Memory B cell (primary cell): ENCODE measurements around the gene ANKRD40.

Experiments used
- ATAC-seq: fragments of 150-1000 bp; cut with Tn5 transposase; 2 replicates; pipeline ENCODE4 v1.10.0; 2021; ENCODE audit warnings: low read depth, mild to moderate bottlenecking, moderate library complexity
- DNase-seq, 2 donors: peaks; one replicate each; pipeline ENCODE4 v3.0.0; 2022; ENCODE audit warnings: low spot score in 2 of 2
- H3K27ac Mint-ChIP-seq: one replicate; pipeline ENCODE4 v1.8.0; 2022; ENCODE audit warnings: mild to moderate bottlenecking, moderate library complexity, mixed read lengths
- H3K27me3 Mint-ChIP-seq: one replicate; pipeline ENCODE4 v1.8.0; 2022; ENCODE audit warnings: mixed read lengths
- H3K36me3 Mint-ChIP-seq: one replicate; pipeline ENCODE4 v1.8.0; 2022; ENCODE audit warnings: mild to moderate bottlenecking, mixed read lengths
- H3K4me1 Mint-ChIP-seq: one replicate; pipeline ENCODE4 v1.8.0; 2022; ENCODE audit warnings: mixed read lengths
- H3K4me3 Mint-ChIP-seq: one replicate; pipeline ENCODE4 v1.8.0; 2022; ENCODE audit warnings: mild to moderate bottlenecking, moderate library complexity, mixed read lengths
- H3K9me3 Mint-ChIP-seq: one replicate; pipeline ENCODE4 v1.8.0; 2022; ENCODE audit warnings: mixed read lengths

The ANKRD40 gene

GRCh38 chr17:50676065-50676975 lies 31.4 kb downstream of the ANKRD40 start:
- no peaks in the 10 kb centered on the region for H3K9me3 Mint-ChIP-seq
- H3K4me3 Mint-ChIP-seq, result no peak overlapping the region
- no peak for ATAC-seq
- H3K36me3 Mint-ChIP-seq, result no peaks in the 10 kb centered on the region
- H3K4me1 Mint-ChIP-seq, result peaks cover 3% of the 10 kb centered on the region
- peaks cover 19% of the 10 kb centered on the region for H3K27me3 Mint-ChIP-seq
- H3K27ac Mint-ChIP-seq, result no peak overlapping the region
- no peak for DNase-seq

GRCh38 chr17:50675627-50676026 lies 32.1 kb downstream of the ANKRD40 start:
- Mint-ChIP-seq H3K27me3 (peaks cover 16% of the 10 kb centered on the region), H3K9me3 (no peaks in the 10 kb centered on the region), H3K27ac (no peak overlapping the region), H3K4me3 (no peak overlapping the region), H3K36me3 (no peaks in the 10 kb centered on the region), H3K4me1 (no peaks in the 10 kb centered on the region)
- ATAC-seq (no peak), DNase-seq (no peak)

- Mint-ChIP-seq H3K36me3 (no peaks in the 10 kb centered on the region), H3K27ac (no peak overlapping the region), H3K4me3 (no peak overlapping the region), H3K4me1 (no peaks in the 10 kb centered on the region), H3K9me3 (no peaks in the 10 kb centered on the region), H3K27me3 (peaks cover 13% of the 10 kb centered on the region)
- DNase-seq, result no peak
- ATAC-seq, result no peak
These were observed 32.5 kb downstream of the ANKRD40 start for GRCh38 chr17:50675190-50675589.

DNA sequence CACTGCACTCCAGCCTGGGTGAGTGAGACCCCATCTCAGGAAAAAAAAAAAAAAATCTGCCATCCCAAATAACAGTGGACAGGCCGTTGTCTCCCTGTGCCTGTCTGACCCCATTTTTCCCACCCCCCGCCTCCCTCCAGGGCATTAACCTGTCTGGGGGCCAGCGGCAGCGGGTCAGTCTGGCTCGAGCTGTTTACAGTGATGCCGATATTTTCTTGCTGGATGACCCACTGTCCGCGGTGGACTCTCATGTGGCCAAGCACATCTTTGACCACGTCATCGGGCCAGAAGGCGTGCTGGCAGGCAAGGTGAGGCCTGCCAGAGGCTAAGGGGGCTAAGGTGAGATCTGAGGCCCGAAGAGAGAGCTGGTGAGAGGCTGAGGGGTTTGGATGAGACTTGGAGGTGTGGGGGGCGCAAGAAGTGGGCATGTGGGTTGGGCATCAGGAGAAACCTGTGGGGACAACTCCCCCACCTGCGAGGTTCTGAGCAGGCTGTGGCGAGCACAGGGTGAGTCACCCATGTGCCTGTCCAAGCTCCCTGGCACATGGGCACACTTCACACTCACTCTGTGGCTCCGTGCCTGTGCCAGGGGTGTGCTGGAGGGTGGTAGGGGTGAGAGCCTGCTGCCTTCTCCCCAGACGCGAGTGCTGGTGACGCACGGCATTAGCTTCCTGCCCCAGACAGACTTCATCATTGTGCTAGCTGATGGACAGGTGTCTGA lies 34.7 kb downstream of the ANKRD40 start:
- Mint-ChIP-seq H3K4me1 (no peaks in the 10 kb centered on the region), H3K27ac (no peak overlapping the region)
- ATAC-seq, result no peak

GRCh38 chr17:50672071-50672470 lies 35.6 kb downstream of the ANKRD40 start:
- ATAC-seq, result no peak
- Mint-ChIP-seq H3K4me3 (no peak overlapping the region), H3K9me3 (no peaks in the 10 kb centered on the region), H3K36me3 (no peaks in the 10 kb centered on the region), H3K27ac (no peak overlapping the region), H3K27me3 (peaks cover 6% of the 10 kb centered on the region), H3K4me1 (no peaks in the 10 kb centered on the region)
- DNase-seq, result no peak

More for the DNA sequence above, 34.7 kb downstream of the ANKRD40 start:
- H3K36me3 Mint-ChIP-seq, result no peaks in the 10 kb centered on the region
- no peak overlapping the region for H3K4me3 Mint-ChIP-seq
- no peak for DNase-seq
- peaks cover 7% of the 10 kb centered on the region for H3K27me3 Mint-ChIP-seq
- H3K9me3 Mint-ChIP-seq, result no peaks in the 10 kb centered on the region

GRCh38 chr17:50668838-50669581 lies 38.7 kb downstream of the ANKRD40 start:
- DNase-seq (no peak), ATAC-seq (no peak)
- H3K4me1 Mint-ChIP-seq, result no peaks in the 10 kb centered on the region
- H3K9me3 Mint-ChIP-seq, result no peaks in the 10 kb centered on the region
- H3K27ac Mint-ChIP-seq, result no peak overlapping the region
- peaks cover 4% of the 10 kb centered on the region for H3K27me3 Mint-ChIP-seq
- no peak overlapping the region for H3K4me3 Mint-ChIP-seq
- no peaks in the 10 kb centered on the region for H3K36me3 Mint-ChIP-seq

DNA sequence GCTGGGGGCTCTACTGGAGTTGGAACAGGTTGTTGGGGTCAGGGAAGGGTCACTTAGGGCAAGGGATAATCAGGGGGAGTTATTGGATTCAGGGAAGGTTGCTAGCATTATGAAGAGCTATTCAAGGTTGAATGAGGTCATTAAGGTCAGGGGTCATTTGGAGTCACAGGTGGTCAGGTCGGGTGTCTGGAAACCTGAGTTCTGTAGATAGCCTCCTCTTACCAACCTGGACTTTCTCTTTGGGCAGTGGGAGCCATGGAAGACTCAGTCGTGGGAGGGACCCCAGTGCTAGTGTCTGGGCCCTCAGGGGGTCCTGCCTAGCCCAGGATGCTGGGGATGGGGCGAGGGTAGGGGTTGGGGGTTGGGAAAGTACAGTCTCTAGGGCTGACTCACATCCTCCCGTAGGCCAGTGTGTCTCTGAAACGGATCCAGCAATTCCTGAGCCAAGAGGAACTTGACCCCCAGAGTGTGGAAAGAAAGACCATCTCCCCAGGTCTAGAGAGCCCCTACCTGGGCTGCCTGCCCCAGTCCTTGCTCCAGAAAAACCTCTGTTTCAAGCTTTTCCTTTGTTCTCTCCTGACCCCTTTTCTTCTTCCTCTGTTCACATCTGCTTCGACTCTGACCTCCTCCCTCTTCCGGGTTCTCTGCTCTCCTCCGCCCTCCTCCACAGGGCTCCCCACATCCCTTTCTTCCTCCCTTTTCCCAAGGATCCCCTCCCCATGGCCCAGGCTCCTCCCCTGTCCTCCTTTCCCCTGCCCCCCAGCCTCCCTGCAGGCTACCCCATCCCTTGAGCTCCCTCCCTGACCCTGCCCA lies 39.5 kb downstream of the ANKRD40 start:
- Mint-ChIP-seq H3K36me3 (no peaks in the 10 kb centered on the region), H3K9me3 (no peaks in the 10 kb centered on the region), H3K4me1 (no peaks in the 10 kb centered on the region), H3K27ac (no peak overlapping the region), H3K27me3 (peaks cover 5% of the 10 kb centered on the region), H3K4me3 (no peak overlapping the region)
- ATAC-seq (no peak), DNase-seq (no peak)

DNA sequence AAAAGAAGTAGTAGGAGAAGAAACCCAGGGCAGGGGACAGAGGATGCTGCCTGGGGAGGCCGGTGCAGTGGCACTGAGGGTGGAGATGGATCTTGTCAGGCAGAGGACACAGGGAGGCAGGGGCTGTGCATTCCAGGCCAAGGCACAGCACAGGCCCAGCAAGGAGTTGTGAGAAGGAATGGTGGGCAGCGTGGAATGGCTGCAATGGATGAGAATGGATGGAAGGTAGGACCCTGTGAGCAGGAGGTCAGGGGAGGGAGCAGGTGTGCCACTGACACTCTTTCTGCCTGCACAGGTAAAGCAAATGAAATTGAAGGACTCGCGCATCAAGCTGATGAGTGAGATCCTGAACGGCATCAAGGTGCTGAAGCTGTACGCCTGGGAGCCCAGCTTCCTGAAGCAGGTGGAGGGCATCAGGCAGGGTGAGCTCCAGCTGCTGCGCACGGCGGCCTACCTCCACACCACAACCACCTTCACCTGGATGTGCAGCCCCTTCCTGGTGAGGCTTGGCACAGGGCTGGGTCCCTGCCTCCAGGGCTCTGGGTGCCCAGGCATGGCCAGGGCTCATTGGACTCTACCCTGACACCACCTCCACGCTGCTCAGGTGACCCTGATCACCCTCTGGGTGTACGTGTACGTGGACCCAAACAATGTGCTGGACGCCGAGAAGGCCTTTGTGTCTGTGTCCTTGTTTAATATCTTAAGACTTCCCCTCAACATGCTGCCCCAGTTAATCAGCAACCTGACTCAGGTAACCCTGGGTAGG lies 40.3 kb downstream of the ANKRD40 start:
- H3K9me3 Mint-ChIP-seq, result no peaks in the 10 kb centered on the region
- no peak overlapping the region for H3K27ac Mint-ChIP-seq
- no peak for ATAC-seq
- H3K4me3 Mint-ChIP-seq, result no peak overlapping the region
- peaks cover 9% of the 10 kb centered on the region for H3K27me3 Mint-ChIP-seq
- no peaks in the 10 kb centered on the region for H3K36me3 Mint-ChIP-seq
- DNase-seq, result no peak
- H3K4me1 Mint-ChIP-seq, result no peaks in the 10 kb centered on the region

DNA sequence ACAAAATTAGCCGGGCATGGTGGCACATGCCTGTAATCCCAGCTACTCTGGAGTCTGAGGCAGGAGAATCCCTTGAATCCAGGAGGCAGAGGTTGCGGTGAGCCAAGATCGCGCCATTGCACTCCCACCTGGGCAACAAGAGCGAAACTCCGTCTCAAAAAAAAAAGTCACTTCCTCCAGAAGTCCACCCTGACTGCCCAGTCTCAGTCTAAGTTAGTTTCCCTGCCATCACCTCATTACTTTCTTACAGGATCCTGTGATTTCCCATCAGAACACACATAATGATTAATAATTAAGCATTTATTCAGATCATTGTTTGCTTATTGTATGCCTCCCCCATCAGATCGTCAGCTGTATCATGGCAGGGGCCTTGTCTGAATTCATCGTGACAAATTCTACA lies 41.4 kb downstream of the ANKRD40 start:
- no peak overlapping the region for H3K27ac Mint-ChIP-seq
- no peaks in the 10 kb centered on the region for H3K4me1 Mint-ChIP-seq
- no peaks in the 10 kb centered on the region for H3K9me3 Mint-ChIP-seq
- DNase-seq (no peak), ATAC-seq (no peak)
- no peak overlapping the region for H3K4me3 Mint-ChIP-seq
- H3K27me3 Mint-ChIP-seq, result peaks cover 15% of the 10 kb centered on the region
- H3K36me3 Mint-ChIP-seq, result no peaks in the 10 kb centered on the region

DNA sequence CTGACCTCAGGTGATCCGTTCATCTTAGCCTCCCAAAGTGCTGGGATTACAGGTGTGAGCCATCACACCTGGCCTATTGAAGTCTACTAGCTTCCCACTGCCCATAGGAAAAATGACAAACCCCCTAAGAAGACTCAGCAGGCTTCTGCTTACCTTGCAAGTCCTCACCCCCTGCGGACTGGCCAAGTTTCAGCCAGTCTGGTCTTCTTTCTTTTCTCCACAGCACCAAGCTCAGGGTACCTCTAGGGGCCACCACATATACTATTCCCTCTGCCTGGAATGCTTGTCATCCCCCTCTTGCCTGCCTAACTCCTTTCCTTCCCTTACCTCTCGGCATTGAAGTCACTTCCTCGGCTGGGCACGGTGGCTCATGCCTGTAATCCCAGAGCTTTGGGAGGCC lies 41.9 kb downstream of the ANKRD40 start:
- Mint-ChIP-seq H3K4me1 (no peaks in the 10 kb centered on the region), H3K36me3 (no peaks in the 10 kb centered on the region), H3K27me3 (peaks cover 17% of the 10 kb centered on the region), H3K4me3 (no peak overlapping the region), H3K9me3 (no peaks in the 10 kb centered on the region), H3K27ac (no peak overlapping the region)
- no peak for ATAC-seq
- DNase-seq, result no peak

GRCh38 chr17:50664788-50665458 lies 42.8 kb downstream of the ANKRD40 start:
- Mint-ChIP-seq H3K9me3 (no peaks in the 10 kb centered on the region), H3K27ac (no peak overlapping the region), H3K27me3 (peaks cover 19% of the 10 kb centered on the region), H3K4me3 (no peak overlapping the region), H3K4me1 (no peaks in the 10 kb centered on the region), H3K36me3 (no peaks in the 10 kb centered on the region)
- no peak for DNase-seq
- ATAC-seq, result no peak

DNA sequence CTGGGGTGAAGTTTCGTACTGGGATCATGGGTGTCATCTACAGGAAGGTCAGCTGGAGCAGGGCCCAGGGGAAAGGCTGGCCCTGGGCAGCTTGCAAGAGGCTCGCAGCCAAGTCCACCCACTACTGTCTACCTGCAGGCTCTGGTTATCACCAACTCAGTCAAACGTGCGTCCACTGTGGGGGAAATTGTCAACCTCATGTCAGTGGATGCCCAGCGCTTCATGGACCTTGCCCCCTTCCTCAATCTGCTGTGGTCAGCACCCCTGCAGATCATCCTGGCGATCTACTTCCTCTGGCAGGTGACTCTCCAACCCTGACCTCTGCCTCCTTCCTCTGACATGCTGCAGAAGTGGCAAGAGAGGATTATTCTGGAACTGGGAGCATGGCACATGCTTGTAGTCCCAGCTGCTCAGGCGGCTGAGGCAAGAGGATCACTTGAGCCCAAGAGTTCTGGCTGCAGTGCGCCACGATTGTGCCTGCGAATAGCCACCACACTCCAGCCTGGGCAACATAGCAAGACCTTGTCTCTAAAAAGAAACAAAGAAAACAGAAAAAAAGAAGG lies 43.8 kb downstream of the ANKRD40 start:
- ATAC-seq (no peak), DNase-seq (no peak)
- H3K36me3 Mint-ChIP-seq, result no peaks in the 10 kb centered on the region
- H3K4me3 Mint-ChIP-seq, result no peak overlapping the region
- H3K27ac Mint-ChIP-seq, result no peak overlapping the region
- no peaks in the 10 kb centered on the region for H3K4me1 Mint-ChIP-seq
- H3K9me3 Mint-ChIP-seq, result no peaks in the 10 kb centered on the region
- peaks cover 19% of the 10 kb centered on the region for H3K27me3 Mint-ChIP-seq
